Measurements from ENCODE around the gene NDE1.
"Not testable (repeated sequence)": the region's sequence is repeated elsewhere in the genome, so short reads cannot be mapped to it uniquely, and the experiment has no call there.

DNA sequence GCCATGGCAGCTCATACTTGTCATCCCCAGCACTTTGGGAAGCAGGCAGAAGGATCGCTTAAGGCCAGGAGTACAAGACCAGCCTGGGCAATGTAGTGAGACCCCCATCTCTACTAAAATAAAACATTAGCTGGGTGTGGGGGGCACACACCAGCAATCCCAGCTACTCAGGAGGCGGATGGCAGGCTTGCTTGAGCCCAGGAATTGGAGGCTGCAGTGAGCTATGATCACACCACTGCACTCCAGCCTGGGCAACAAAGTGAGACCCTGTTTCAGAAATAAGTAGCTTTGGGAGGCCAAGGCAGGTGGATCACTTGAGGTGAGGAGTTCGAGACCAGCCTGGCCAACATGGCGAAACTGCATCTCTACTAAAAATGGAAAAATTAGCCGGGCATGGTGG, 77.7 kb downstream of the NDE1 start:
- TF ChIP-seq, protein P1, sequence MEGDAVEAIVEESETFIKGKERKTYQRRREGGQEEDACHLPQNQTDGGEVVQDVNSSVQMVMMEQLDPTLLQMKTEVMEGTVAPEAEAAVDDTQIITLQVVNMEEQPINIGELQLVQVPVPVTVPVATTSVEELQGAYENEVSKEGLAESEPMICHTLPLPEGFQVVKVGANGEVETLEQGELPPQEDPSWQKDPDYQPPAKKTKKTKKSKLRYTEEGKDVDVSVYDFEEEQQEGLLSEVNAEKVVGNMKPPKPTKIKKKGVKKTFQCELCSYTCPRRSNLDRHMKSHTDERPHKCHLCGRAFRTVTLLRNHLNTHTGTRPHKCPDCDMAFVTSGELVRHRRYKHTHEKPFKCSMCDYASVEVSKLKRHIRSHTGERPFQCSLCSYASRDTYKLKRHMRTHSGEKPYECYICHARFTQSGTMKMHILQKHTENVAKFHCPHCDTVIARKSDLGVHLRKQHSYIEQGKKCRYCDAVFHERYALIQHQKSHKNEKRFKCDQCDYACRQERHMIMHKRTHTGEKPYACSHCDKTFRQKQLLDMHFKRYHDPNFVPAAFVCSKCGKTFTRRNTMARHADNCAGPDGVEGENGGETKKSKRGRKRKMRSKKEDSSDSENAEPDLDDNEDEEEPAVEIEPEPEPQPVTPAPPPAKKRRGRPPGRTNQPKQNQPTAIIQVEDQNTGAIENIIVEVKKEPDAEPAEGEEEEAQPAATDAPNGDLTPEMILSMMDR (IDR thresholded peaks at IDR 0.05): not testable (repeated sequence)
- not testable (repeated sequence) for TF ChIP-seq POLR2A, POLR2AphosphoS5 (IDR thresholded peaks at IDR 0.05)

Data from prostate gland (tissue), 2 donors.